Measurements from ENCODE around the gene IVD. TPM values are rescaled to one million over a fixed set of nuclear protein-coding genes. Genes with fewer than 3 reads are reported as not detected.
A peak's percentile ranks its signal among the peaks of the same experiment; 100 is the strongest.

Gene IVD
- total RNA-seq, 1 donor from 2014 or later: 41.1 TPM

GRCh38 chr15:40421246-40422157 is 15.9 kb downstream of the IVD start:
- DNase-seq (ENCODE audit: low read depth): no peak

GRCh38 chr15:40424483-40425115 is 19.0 kb downstream of the IVD start:
- TF ChIP-seq CTCF (IDR thresholded peaks at IDR 0.05; ENCODE audit: insufficient read depth, low read length, poor library complexity, severe bottlenecking): no peak
- peaks cover 13% of the 10 kb centered on the region for H3K27me3 ChIP-seq (ENCODE audit: control insufficient read depth, insufficient read depth, low read length)
- no peaks in the 10 kb centered on the region for H3K36me3 ChIP-seq (ENCODE audit: control insufficient read depth, insufficient read depth, low read length)
- no peak for DNase-seq (ENCODE audit: low read depth)
- no peak overlapping the region for H3K4me3 ChIP-seq (ENCODE audit: low read depth, low read length)

More at GRCh38 chr15:40421246-40422157, 15.9 kb downstream of the IVD start:
- Histone ChIP-seq H3K27me3 (ENCODE audit: control insufficient read depth, insufficient read depth, low read length) (peaks cover 5% of the 10 kb centered on the region), H3K4me3 (ENCODE audit: low read depth, low read length) (no peak overlapping the region), H3K36me3 (ENCODE audit: control insufficient read depth, insufficient read depth, low read length) (no peaks in the 10 kb centered on the region)
- peak; percentile 99 for TF ChIP-seq CTCF (IDR thresholded peaks at IDR 0.05; ENCODE audit: insufficient read depth, low read length, poor library complexity, severe bottlenecking)

- TF ChIP-seq CTCF (IDR thresholded peaks at IDR 0.05; ENCODE audit: insufficient read depth, low read length, poor library complexity, severe bottlenecking): no peak
- Histone ChIP-seq H3K4me3 (ENCODE audit: low read depth, low read length) (no peak overlapping the region), H3K27me3 (ENCODE audit: control insufficient read depth, insufficient read depth, low read length) (peaks cover 15% of the 10 kb centered on the region), H3K36me3 (ENCODE audit: control insufficient read depth, insufficient read depth, low read length) (no peaks in the 10 kb centered on the region)
- DNase-seq (ENCODE audit: low read depth): no peak
These were observed 20.1 kb downstream of the IVD start for GRCh38 chr15:40425681-40426080.

GRCh38 chr15:40427188-40427587 is 21.6 kb downstream of the IVD start:
- DNase-seq (ENCODE audit: low read depth): no peak
- no peaks in the 10 kb centered on the region for H3K36me3 ChIP-seq (ENCODE audit: control insufficient read depth, insufficient read depth, low read length)
- no peak overlapping the region for H3K4me3 ChIP-seq (ENCODE audit: low read depth, low read length)
- TF ChIP-seq CTCF (IDR thresholded peaks at IDR 0.05; ENCODE audit: insufficient read depth, low read length, poor library complexity, severe bottlenecking): no peak
- H3K27me3 ChIP-seq (ENCODE audit: control insufficient read depth, insufficient read depth, low read length): peaks cover 10% of the 10 kb centered on the region

- no peak for TF ChIP-seq CTCF (IDR thresholded peaks at IDR 0.05; ENCODE audit: insufficient read depth, low read length, poor library complexity, severe bottlenecking)
- DNase-seq (ENCODE audit: low read depth): no peak
- Histone ChIP-seq H3K36me3 (ENCODE audit: control insufficient read depth, insufficient read depth, low read length) (no peaks in the 10 kb centered on the region), H3K27me3 (ENCODE audit: control insufficient read depth, insufficient read depth, low read length) (peaks cover 16% of the 10 kb centered on the region), H3K4me3 (ENCODE audit: low read depth, low read length) (no peak overlapping the region)
These were observed 22.6 kb downstream of the IVD start for GRCh38 chr15:40428185-40428584.

Measured in kidney epithelial cell (primary cell).